Endodermal cell (in vitro differentiated cells): ENCODE measurements around the gene FGD6. TPM values are rescaled to one million over a fixed set of nuclear protein-coding genes. Genes with fewer than 3 reads are reported as not detected.

Experiments
- DNase-seq: peaks from one replicate; pipeline ENCODE4 v3.0.0-alpha.2; 2017
- H3K27ac ChIP-seq: 2 replicates; pipeline ENCODE4 v1.5.1; 2013; ENCODE audit warnings: mild to moderate bottlenecking, low read depth, low read length, moderate library complexity
- H3K27me3 ChIP-seq: 2 replicates; pipeline ENCODE4 v1.6.1; 2013; ENCODE audit warnings: mild to moderate bottlenecking, low read length, moderate library complexity; ENCODE audit not compliant: insufficient read depth, control insufficient read depth, poor library complexity, severe bottlenecking
- H3K36me3 ChIP-seq: 2 replicates; pipeline ENCODE4 v1.7.0; 2013; ENCODE audit warnings: mild to moderate bottlenecking, low read length, moderate library complexity; ENCODE audit not compliant: control insufficient read depth, insufficient read depth
- H3K4me1 ChIP-seq: one replicate; pipeline ENCODE4 v1.7.0; 2013; ENCODE audit warnings: low read length; ENCODE audit not compliant: control insufficient read depth, insufficient read depth
- H3K4me3 ChIP-seq: 2 replicates; pipeline ENCODE4 v1.5.1; 2013; ENCODE audit warnings: mild to moderate bottlenecking, low read length, moderate library complexity
- H3K9ac ChIP-seq: 2 replicates; pipeline ENCODE4 v1.6.1; 2013; ENCODE audit warnings: mild to moderate bottlenecking, low read length, moderate library complexity; ENCODE audit not compliant: poor library complexity, severe bottlenecking; ENCODE audit errors: extremely low read depth
- H3K9me3 ChIP-seq: 2 replicates; pipeline ENCODE4 v1.6.1; 2013; ENCODE audit warnings: mild to moderate bottlenecking, low read length, moderate library complexity; ENCODE audit not compliant: control insufficient read depth
- H3K27ac Mint-ChIP-seq: 2 replicates; pipeline ENCODE4 v1.8.0; 2020; ENCODE audit warnings: mixed read lengths
- H3K27me3 Mint-ChIP-seq: 2 replicates; pipeline ENCODE4 v1.8.0; 2021; ENCODE audit warnings: mild to moderate bottlenecking, mixed read lengths; ENCODE audit not compliant: insufficient read depth
- H3K36me3 Mint-ChIP-seq: 2 replicates; pipeline ENCODE4 v1.8.0; 2020; ENCODE audit warnings: low read depth, mixed read lengths
- H3K4me1 Mint-ChIP-seq: 2 replicates; pipeline ENCODE4 v1.8.0; 2020; ENCODE audit warnings: mixed read lengths
- H3K4me3 Mint-ChIP-seq: 2 replicates; pipeline ENCODE4 v1.8.0; 2020; ENCODE audit warnings: mild to moderate bottlenecking, moderate library complexity, mixed read lengths
- H3K9me3 Mint-ChIP-seq: 2 replicates; pipeline ENCODE4 v1.8.0; 2020; ENCODE audit warnings: mild to moderate bottlenecking, mixed read lengths
- CTCF ChIP-seq: fragments of 200-600 bp; sonication (generic); conservative IDR thresholded peaks from 2 replicates; pipeline ENCODE4 v1.5.0; 2021; ENCODE audit warnings: antibody characterized with exemption, mild to moderate bottlenecking
- WGBS, 2 experiments: methylation state at CpG; one replicate each; pipeline versions ENCODE4 v1.1.5 to v1.1.7; 2013; ENCODE audit warnings: missing lambda C conversion rate in 2 of 2, mixed read lengths in 1 of 2; ENCODE audit not compliant: insufficient coverage in 1 of 2, insufficient read length in 1 of 2; 5-methylcytosine and 5-hydroxymethylcytosine counted together
- total RNA-seq, 2 donors: library from RNA; stranded (reverse); fragmentation: NEBNext Ultra II Directional in 1 of 2; extraction: Animal tissue kit (Norgen Biotek cat#: 25700) in 1 of 2; gene quantifications; 2 replicates in 1 of 2; 3 replicates in 1 of 2; pipeline ENCODE4 v1.2.1, GENCODE V29; 2021

Gene FGD6
- total RNA-seq, 2 donors from 2014 or later = 95.3 to 124 TPM

- Histone ChIP-seq H3K27ac (no peak overlapping the region), H3K9ac (no peak overlapping the region), H3K27me3 (no peaks in the 10 kb centered on the region), H3K4me3 (no peak overlapping the region), H3K9me3 (no peaks in the 10 kb centered on the region), H3K4me1 (no peaks in the 10 kb centered on the region), H3K36me3 (peaks cover 18% of the 10 kb centered on the region)
- Mint-ChIP-seq H3K27ac (no peak overlapping the region), H3K9me3 (no peaks in the 10 kb centered on the region), H3K4me3 (no peak overlapping the region), H3K27me3 (no peaks in the 10 kb centered on the region), H3K4me1 (peaks cover 2% of the 10 kb centered on the region), H3K36me3 (peaks cover 3% of the 10 kb centered on the region)
- no peak for DNase-seq
- 90 to 93% methylated on average over 4 to 5 of the region's 5 CpGs for WGBS, 2 experiments
- no peak for TF ChIP-seq CTCF
Measured at GRCh38 chr12:95074766-95075165, 142.5 kb downstream of the FGD6 start.

- Histone ChIP-seq H3K9me3 (no peaks in the 10 kb centered on the region), H3K36me3 (peaks cover 21% of the 10 kb centered on the region), H3K9ac (no peak overlapping the region), H3K4me1 (no peaks in the 10 kb centered on the region), H3K4me3 (peak overlapping the region; percentile 95), H3K27me3 (no peaks in the 10 kb centered on the region), H3K27ac (no peak overlapping the region)
- Mint-ChIP-seq H3K27ac (no peak overlapping the region), H3K9me3 (no peaks in the 10 kb centered on the region), H3K4me1 (peaks cover 2% of the 10 kb centered on the region), H3K27me3 (no peaks in the 10 kb centered on the region), H3K4me3 (peak overlapping the region; percentile 91), H3K36me3 (peaks cover 8% of the 10 kb centered on the region)
- TF ChIP-seq CTCF = peak; percentile 83
- 66 to 74% methylated on average over 17 to 23 of the region's 23 CpGs for WGBS, 2 experiments
- DNase-seq = peak; percentile 58
Measured at GRCh38 chr12:95073698-95074520, 143.4 kb downstream of the FGD6 start.

GRCh38 chr12:95072900-95073697, 144.2 kb downstream of the FGD6 start, which contains the start of gene NR2C1:
Gene NR2C1, minus strand, starts transcription at chr12:95073618. Its CDS starts 6,234 bp downstream, at chr12:95067384.
- WGBS, 2 experiments = 0 to 1% methylated on average over 32 to 99 of the region's 99 CpGs
- peaks cover 25% of the 10 kb centered on the region for H3K36me3 ChIP-seq
- peak within 1 kb of the TSS; percentile 95 for H3K4me3 ChIP-seq
- H3K9ac ChIP-seq = peak within 1 kb of the TSS; percentile 85
- Mint-ChIP-seq H3K9me3 (no peaks in the 10 kb centered on the region), H3K27ac (peak within 1 kb of the TSS; percentile 93), H3K27me3 (no peaks in the 10 kb centered on the region), H3K36me3 (peaks cover 11% of the 10 kb centered on the region), H3K4me1 (peaks cover 2% of the 10 kb centered on the region), H3K4me3 (peak within 1 kb of the TSS; percentile 91)
- no peaks in the 10 kb centered on the region for H3K27me3 ChIP-seq
- H3K9me3 ChIP-seq = no peaks in the 10 kb centered on the region
- no peak for TF ChIP-seq CTCF
- H3K4me1 ChIP-seq = no peaks in the 10 kb centered on the region
- peak within 1 kb of the TSS; percentile 90 for H3K27ac ChIP-seq
- DNase-seq = peak; percentile 99
